B cell (primary cell): ENCODE results near the gene DPRX. TPM values are rescaled to one million over a fixed set of nuclear protein-coding genes. Genes with fewer than 3 reads are reported as not detected.

Experiments used
- ATAC-seq: fragments of 200-7000 bp; cut with Tn5 transposase; one replicate; pipeline ENCODE4 v1.10.0; 2021; ENCODE audit warnings: low read depth, mild to moderate bottlenecking, moderate number of reproducible peaks, moderate library complexity
- CTCF ChIA-PET: fragments of 350-600 bp; sonication (Branson Sonifier 250); formaldehyde crosslinking; loops from one replicate; lab custom pipeline; 2021; ENCODE audit warnings: antibody characterized with exemption, inconsistent platforms; lab: Charles Lee
- POLR2A ChIA-PET: fragments of 350-600 bp; sonication (Branson Sonifier 250); formaldehyde crosslinking; loops from one replicate; lab custom pipeline; 2021; ENCODE audit warnings: antibody characterized with exemption; lab: Charles Lee
- DNase-seq: peaks from one replicate; pipeline ENCODE4 v3.0.0; 2013
- H2AFZ ChIP-seq: 2 replicates; pipeline ENCODE4 v1.6.1; 2012; ENCODE audit warnings: mild to moderate bottlenecking, low read depth, low read length; ENCODE audit not compliant: insufficient read depth, poor library complexity, severe bottlenecking
- H3K27ac ChIP-seq, 2 donors: 1 replicate in 1 of 2; 2 replicates in 1 of 2; pipeline ENCODE4 v1.5.1; 2012 to 2013; ENCODE audit warnings: low read length in 2 of 2, mild to moderate bottlenecking in 2 of 2, moderate library complexity in 1 of 2
- H3K27me3 ChIP-seq, 4 experiments: fragments of 200-600 bp in 1 of 4; sonication (generic) in 1 of 4; replicated peaks in 1 of 4; 1 replicate in 2 of 4; 2 replicates in 2 of 4; pipeline versions ENCODE4 v1.6.1 to v1.7.0; 2013 to 2016; ENCODE audit warnings: low read length in 3 of 4, mild to moderate bottlenecking in 2 of 4, mixed read lengths in 1 of 4, moderate library complexity in 1 of 4; ENCODE audit not compliant: insufficient read depth in 4 of 4, control insufficient read depth in 3 of 4; ENCODE audit errors: control extremely low read depth in 1 of 4
- H3K36me3 ChIP-seq, 2 experiments: replicated peaks in 1 of 2; 1 replicate in 1 of 2; 2 replicates in 1 of 2; pipeline versions ENCODE4 v1.6.1 to v1.7.1; 2013; ENCODE audit warnings: low read length in 1 of 2; ENCODE audit not compliant: insufficient read depth in 2 of 2, control insufficient read depth in 1 of 2; ENCODE audit errors: control extremely low read depth in 1 of 2, extremely low read depth in 1 of 2
- H3K4me1 ChIP-seq, 2 donors: fragments of 200-600 bp in 1 of 2; sonication (generic) in 1 of 2; 1 replicate in 1 of 2; 2 replicates in 1 of 2; pipeline versions ENCODE4 v1.5.1 to v1.6.1; 2013 to 2017; ENCODE audit warnings: low read length in 2 of 2; ENCODE audit not compliant: control insufficient read depth in 2 of 2, insufficient read depth in 2 of 2
- H3K4me2 ChIP-seq: replicated peaks from 2 replicates; pipeline ENCODE3; 2012; ENCODE audit warnings: mild to moderate bottlenecking, low read depth, low read length; ENCODE audit not compliant: poor library complexity, severe bottlenecking
- H3K4me3 ChIP-seq, 5 experiments: fragments of 200-600 bp in 1 of 5; sonication (generic) in 1 of 5; 1 replicate in 3 of 5; 2 replicates in 2 of 5; pipeline versions ENCODE4 v1.5.1 to v1.7.0; 2011 to 2016; ENCODE audit warnings: low read length in 4 of 5, mild to moderate bottlenecking in 4 of 5, low read depth in 2 of 5, control low read depth in 1 of 5, moderate library complexity in 1 of 5; ENCODE audit not compliant: insufficient read depth in 1 of 5; ENCODE audit errors: control extremely low read depth in 1 of 5, extremely low read depth in 1 of 5
- H3K79me2 ChIP-seq: fragments of 200-600 bp; sonication (generic); one replicate; pipeline ENCODE4 v1.6.0; 2016; ENCODE audit warnings: low read length; ENCODE audit not compliant: control insufficient read depth, insufficient read depth
- H3K9ac ChIP-seq: fragments of 200-600 bp; sonication (generic); 2 replicates; pipeline ENCODE4 v1.6.1; 2017; ENCODE audit warnings: mild to moderate bottlenecking, low read length, moderate library complexity
- H3K9me3 ChIP-seq, 3 donors: one replicate each; pipeline versions ENCODE4 v1.6.1 to v1.7.1; 2013; ENCODE audit warnings: low read length in 2 of 3; ENCODE audit not compliant: control insufficient read depth in 2 of 3, insufficient read depth in 1 of 3; ENCODE audit errors: control extremely low read depth in 1 of 3
- H4K20me1 ChIP-seq: 2 replicates; pipeline ENCODE4 v1.6.0; 2012; ENCODE audit warnings: mild to moderate bottlenecking, low read length; ENCODE audit not compliant: insufficient read depth, control insufficient read depth, poor library complexity, severe bottlenecking
- H3K27ac Mint-ChIP-seq: one replicate; pipeline ENCODE4 v1.8.0; 2021; ENCODE audit warnings: mixed read lengths
- H3K27me3 Mint-ChIP-seq: one replicate; pipeline ENCODE4 v1.8.0; 2021; ENCODE audit warnings: mixed read lengths
- H3K4me1 Mint-ChIP-seq: one replicate; pipeline ENCODE4 v1.8.0; 2021; ENCODE audit warnings: mixed read lengths
- H3K4me3 Mint-ChIP-seq: one replicate; pipeline ENCODE4 v1.8.0; 2021; ENCODE audit warnings: mixed read lengths
- H3K9me3 Mint-ChIP-seq: one replicate; pipeline ENCODE4 v1.8.0; 2022; ENCODE audit warnings: mixed read lengths; ENCODE audit not compliant: insufficient read depth
- EZH2 ChIP-seq: IDR thresholded peaks from 2 replicates; pipeline ENCODE4 v1.6.1; 2012; ENCODE audit warnings: borderline replicate concordance, low read depth, mild to moderate bottlenecking, moderate library complexity, low read length; ENCODE audit not compliant: insufficient read depth, poor library complexity, severe bottlenecking
- WGBS: methylation state at CpG from one replicate; pipeline ENCODE4 v1.1.5; 2013; ENCODE audit warnings: missing lambda C conversion rate; ENCODE audit not compliant: insufficient coverage; 5-methylcytosine and 5-hydroxymethylcytosine counted together
- intact Hi-C: fragments of 100-400 bp; cut with micrococcal nuclease; formaldehyde crosslinking; loops from one replicate; pipeline ENCODE4 v1.10.0; 2022
- polyA plus RNA-seq: library from polyadenylated mRNA; depleted of rRNA; stranded (reverse); fragments of >200 nt; gene quantifications from 2 replicates; pipeline ENCODE4 v1.2.3, GENCODE V29; 2012
- total RNA-seq, 2 donors: library from RNA; stranded (reverse); fragments of 120-200 nt in 1 of 2; gene quantifications; 1 replicate in 1 of 2; 2 replicates in 1 of 2; pipeline versions ENCODE4 v1.2.3 to v1.2.4, GENCODE V29; 2013 to 2022
- TF ChIP-seq, protein P1 (sequence below): fragments of 200-600 bp; IDR thresholded peaks from one replicate; pipeline ENCODE4 v1.8.0; 2022; ENCODE audit warnings: antibody characterized with exemption, mild to moderate bottlenecking

DPRX gene
- total and polyA plus RNA-seq, 2 donors (not counting 1 experiment from before 2014, with no cell fraction given): not detected

DNA sequence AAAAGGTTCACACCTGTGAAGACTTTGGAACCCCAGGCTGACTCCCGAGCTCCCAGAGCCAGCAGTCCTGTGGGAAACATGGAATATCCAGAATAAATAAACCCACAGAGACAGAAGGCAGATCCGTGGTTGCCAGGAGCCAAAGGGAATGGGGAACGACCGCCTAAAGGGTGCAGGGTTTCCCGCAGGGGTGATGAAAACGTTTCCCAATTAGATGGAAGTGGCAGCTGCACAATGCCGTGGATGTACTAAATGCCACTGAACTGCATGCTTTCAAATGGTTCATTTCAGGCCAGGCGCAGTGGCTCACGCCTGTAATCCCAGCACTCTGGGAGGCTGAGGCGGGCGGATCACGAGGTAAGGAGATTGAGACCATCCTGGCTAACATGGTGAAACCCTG, 23.4 kb upstream of the DPRX start:
- no peaks in the 10 kb centered on the region for H3K27me3 Mint-ChIP-seq
- H3K4me1 ChIP-seq: no peaks in the 10 kb centered on the region

DNA sequence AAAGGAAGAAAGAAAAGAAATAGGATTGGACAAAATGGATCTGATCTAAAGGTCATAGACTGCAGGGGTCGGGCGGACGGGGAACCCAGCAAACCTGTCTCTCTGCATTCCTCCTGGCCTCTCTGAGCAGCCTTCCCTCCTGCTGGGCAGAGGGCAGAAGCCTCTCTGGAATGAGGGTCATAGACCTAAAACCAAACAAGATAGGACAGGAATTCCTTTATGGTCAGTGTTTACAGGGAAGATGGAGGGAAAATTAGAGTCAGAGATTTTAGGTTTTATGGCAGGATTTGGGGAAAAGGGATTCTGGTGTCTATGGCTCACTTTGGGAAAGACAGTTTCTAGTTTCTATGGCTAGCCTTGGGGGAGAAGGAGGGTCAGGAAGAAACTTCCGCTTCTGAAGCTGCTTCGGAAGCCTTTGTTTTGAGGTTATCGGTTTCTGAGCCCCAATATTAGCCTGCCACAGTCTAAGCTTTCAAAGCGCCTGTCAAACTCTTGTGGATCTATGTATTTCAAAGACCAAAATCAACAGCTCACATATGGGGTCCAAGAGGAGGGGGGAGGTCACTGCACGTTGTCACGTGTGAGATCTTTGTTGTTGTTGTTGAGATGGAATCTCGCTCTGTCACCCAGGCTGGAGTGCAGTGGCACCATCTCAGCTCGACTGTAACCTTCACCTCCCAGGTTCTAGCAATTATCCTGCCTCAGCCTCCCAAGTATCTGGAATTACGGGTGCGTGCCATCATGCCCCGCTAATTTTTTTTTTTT, 18.9 kb upstream of the DPRX start:
- CTCF ChIA-PET: no interaction called here
- Histone ChIP-seq H3K79me2 (no peaks in the 10 kb centered on the region), H3K4me1 (no peaks in the 10 kb centered on the region), H3K27me3 (no peaks in the 10 kb centered on the region), H3K27ac (no peak overlapping the region), H4K20me1 (no peaks in the 10 kb centered on the region), H3K4me2 (no peak overlapping the region), H3K9ac (no peak overlapping the region), H3K9me3 (peaks cover 0 to 20% (median 0%) of the 10 kb centered on the region in 3 donors), H3K4me3 (no peak overlapping the region), H3K36me3 (no peaks in the 10 kb centered on the region), H2AFZ (no peak overlapping the region)
- no peak for DNase-seq
- no peak overlapping the region for H3K4me3 Mint-ChIP-seq
- 90% methylated on average over 3 of the region's 14 CpGs for WGBS
- TF ChIP-seq, protein P1, sequence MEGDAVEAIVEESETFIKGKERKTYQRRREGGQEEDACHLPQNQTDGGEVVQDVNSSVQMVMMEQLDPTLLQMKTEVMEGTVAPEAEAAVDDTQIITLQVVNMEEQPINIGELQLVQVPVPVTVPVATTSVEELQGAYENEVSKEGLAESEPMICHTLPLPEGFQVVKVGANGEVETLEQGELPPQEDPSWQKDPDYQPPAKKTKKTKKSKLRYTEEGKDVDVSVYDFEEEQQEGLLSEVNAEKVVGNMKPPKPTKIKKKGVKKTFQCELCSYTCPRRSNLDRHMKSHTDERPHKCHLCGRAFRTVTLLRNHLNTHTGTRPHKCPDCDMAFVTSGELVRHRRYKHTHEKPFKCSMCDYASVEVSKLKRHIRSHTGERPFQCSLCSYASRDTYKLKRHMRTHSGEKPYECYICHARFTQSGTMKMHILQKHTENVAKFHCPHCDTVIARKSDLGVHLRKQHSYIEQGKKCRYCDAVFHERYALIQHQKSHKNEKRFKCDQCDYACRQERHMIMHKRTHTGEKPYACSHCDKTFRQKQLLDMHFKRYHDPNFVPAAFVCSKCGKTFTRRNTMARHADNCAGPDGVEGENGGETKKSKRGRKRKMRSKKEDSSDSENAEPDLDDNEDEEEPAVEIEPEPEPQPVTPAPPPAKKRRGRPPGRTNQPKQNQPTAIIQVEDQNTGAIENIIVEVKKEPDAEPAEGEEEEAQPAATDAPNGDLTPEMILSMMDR: no peak
- TF ChIP-seq EZH2: no peak
- ATAC-seq: no peak
- intact Hi-C loops: no loop called here
- POLR2A ChIA-PET: no interaction called here
- no peak overlapping the region for H3K27ac Mint-ChIP-seq
- no peaks in the 10 kb centered on the region for H3K4me1 Mint-ChIP-seq
- H3K9me3 Mint-ChIP-seq: peaks cover 3% of the 10 kb centered on the region
- no peaks in the 10 kb centered on the region for H3K27me3 Mint-ChIP-seq

More for the DNA sequence above, 23.4 kb upstream of the DPRX start:
- Histone ChIP-seq H3K4me2 (no peak overlapping the region), H3K4me3 (no peak overlapping the region), H3K27me3 (no peaks in the 10 kb centered on the region), H3K9me3 (peaks cover 0 to 24% (median 0%) of the 10 kb centered on the region in 3 donors), H3K36me3 (no peaks in the 10 kb centered on the region), H4K20me1 (no peaks in the 10 kb centered on the region), H3K9ac (no peak overlapping the region), H3K79me2 (no peaks in the 10 kb centered on the region), H2AFZ (no peak overlapping the region), H3K27ac (no peak overlapping the region)
- Mint-ChIP-seq H3K4me1 (no peaks in the 10 kb centered on the region), H3K9me3 (peaks cover 3% of the 10 kb centered on the region), H3K4me3 (no peak overlapping the region), H3K27ac (no peak overlapping the region)
- ChIA-PET CTCF (no interaction called here), POLR2A (no interaction called here)
- no peak for ATAC-seq
- TF ChIP-seq EZH2: no peak
- TF ChIP-seq, protein P1: no peak
- intact Hi-C loops: no loop called here
- 94% methylated on average over 8 of the region's 12 CpGs for WGBS
- DNase-seq: no peak
